Measurements from ENCODE around the gene MAGEA4. TPM values are rescaled to one million over a fixed set of nuclear protein-coding genes. Genes with fewer than 3 reads are reported as not detected.

The MAGEA4 gene
- total RNA-seq, 3 donors from 2014 or later = not detected

GRCh38 chrX:151919610-151920009 lies 6.9 kb downstream of the MAGEA4 start:
- no peak for DNase-seq (ENCODE audit: low spot score in 2 of 2)
- no peak overlapping the region for H3K4me3 ChIP-seq
- H3K36me3 ChIP-seq = no peaks in the 10 kb centered on the region
- no peaks in the 10 kb centered on the region for H3K9me3 ChIP-seq
- no peak for TF ChIP-seq POLR2AphosphoS5 (IDR thresholded peaks at IDR 0.05)
- TF ChIP-seq CTCF (IDR thresholded peaks at IDR 0.05) = no peak
- TF ChIP-seq POLR2A (IDR thresholded peaks at IDR 0.05) = no peak
- no peak overlapping the region for H3K27ac ChIP-seq
- H3K4me1 ChIP-seq = no peaks in the 10 kb centered on the region
- intact Hi-C loops (cut with DNase I; ENCODE audit: low total_unique reads) = no loop called here
- H3K27me3 ChIP-seq = peaks cover 0 to 27% of the 10 kb centered on the region in 2 donors

- no peak for DNase-seq (ENCODE audit: low spot score in 2 of 2)
- TF ChIP-seq CTCF (IDR thresholded peaks at IDR 0.05) (no peak), POLR2A (IDR thresholded peaks at IDR 0.05) (no peak), POLR2AphosphoS5 (IDR thresholded peaks at IDR 0.05) (no peak)
- Histone ChIP-seq H3K4me3 (no peak overlapping the region), H3K36me3 (no peaks in the 10 kb centered on the region), H3K9me3 (no peaks in the 10 kb centered on the region), H3K27me3 (peaks cover 0 to 27% of the 10 kb centered on the region in 2 donors), H3K4me1 (no peaks in the 10 kb centered on the region), H3K27ac (no peak overlapping the region)
- intact Hi-C loops (cut with DNase I; ENCODE audit: low total_unique reads) = no loop called here
Observed at GRCh38 chrX:151920101-151920500, 7.4 kb downstream of the MAGEA4 start.

- H3K27ac ChIP-seq = no peak overlapping the region
- intact Hi-C loops (cut with DNase I; ENCODE audit: low total_unique reads) = no loop called here
- no peak for DNase-seq (ENCODE audit: low spot score in 2 of 2)
- H3K36me3 ChIP-seq = no peaks in the 10 kb centered on the region
- H3K9me3 ChIP-seq = no peaks in the 10 kb centered on the region
- H3K27me3 ChIP-seq = peaks cover 0 to 27% of the 10 kb centered on the region in 2 donors
- H3K4me3 ChIP-seq = no peak overlapping the region
- H3K4me1 ChIP-seq = no peaks in the 10 kb centered on the region
- TF ChIP-seq CTCF (IDR thresholded peaks at IDR 0.05) (no peak), POLR2A (IDR thresholded peaks at IDR 0.05) (no peak), POLR2AphosphoS5 (IDR thresholded peaks at IDR 0.05) (no peak)
Observed at GRCh38 chrX:151920530-151920929, 7.8 kb downstream of the MAGEA4 start.

- Histone ChIP-seq H3K4me3 (no peak overlapping the region), H3K27ac (no peak overlapping the region), H3K4me1 (no peaks in the 10 kb centered on the region), H3K36me3 (no peaks in the 10 kb centered on the region), H3K9me3 (no peaks in the 10 kb centered on the region), H3K27me3 (peaks cover 0 to 27% of the 10 kb centered on the region in 2 donors)
- intact Hi-C loops (cut with DNase I; ENCODE audit: low total_unique reads) = no loop called here
- no peak for DNase-seq (ENCODE audit: low spot score in 2 of 2)
- TF ChIP-seq POLR2A (IDR thresholded peaks at IDR 0.05) = no peak
- no peak for TF ChIP-seq POLR2AphosphoS5 (IDR thresholded peaks at IDR 0.05)
- no peak for TF ChIP-seq CTCF (IDR thresholded peaks at IDR 0.05)
Observed at GRCh38 chrX:151921292-151921691, 8.6 kb downstream of the MAGEA4 start.

GRCh38 chrX:151921866-151922265 lies 9.2 kb downstream of the MAGEA4 start:
- Histone ChIP-seq H3K36me3 (no peaks in the 10 kb centered on the region), H3K27ac (no peak overlapping the region), H3K27me3 (peaks cover 0 to 27% of the 10 kb centered on the region in 2 donors), H3K4me1 (no peaks in the 10 kb centered on the region), H3K9me3 (no peaks in the 10 kb centered on the region), H3K4me3 (no peak overlapping the region)
- no peak for DNase-seq (ENCODE audit: low spot score in 2 of 2)
- no peak for TF ChIP-seq POLR2A (IDR thresholded peaks at IDR 0.05)
- TF ChIP-seq POLR2AphosphoS5 (IDR thresholded peaks at IDR 0.05) = no peak
- TF ChIP-seq CTCF (IDR thresholded peaks at IDR 0.05) = no peak
- intact Hi-C loops (cut with DNase I; ENCODE audit: low total_unique reads) = no loop called here
